Upper lobe of left lung (tissue), 4 donors: Measurements from ENCODE around the gene ITPR2.

Source experiments
- EP300 ChIP-seq, 4 donors: sonication (generic); formaldehyde crosslinking; IDR thresholded peaks; one replicate each; pipeline ENCODE4 v1.5.1; 2017; ENCODE audit warnings: antibody characterized with exemption in 4 of 4, control low read depth in 2 of 4
- POLR2A ChIP-seq, 4 donors: fragments of 450-650 bp; IDR thresholded peaks; one replicate each; pipeline ENCODE4 v1.5.1; 2016 to 2017; ENCODE audit warnings: antibody characterized with exemption in 4 of 4, mild to moderate bottlenecking in 2 of 4
- POLR2AphosphoS5 ChIP-seq, 2 donors: sonication (generic); formaldehyde crosslinking; IDR thresholded peaks; one replicate each; pipeline ENCODE4 v1.5.1; 2017; ENCODE audit warnings: antibody characterized with exemption in 2 of 2
- TF ChIP-seq, protein P1 (sequence below), 6 experiments: fragments of 450-650 bp in 4 of 6; fragments of 200-600 bp in 2 of 6; sonication (generic) in 2 of 6; IDR thresholded peaks; one replicate each; pipeline ENCODE4 v1.5.1; 2016 to 2019; ENCODE audit warnings: antibody characterized with exemption in 6 of 6

- TF ChIP-seq, protein P1, sequence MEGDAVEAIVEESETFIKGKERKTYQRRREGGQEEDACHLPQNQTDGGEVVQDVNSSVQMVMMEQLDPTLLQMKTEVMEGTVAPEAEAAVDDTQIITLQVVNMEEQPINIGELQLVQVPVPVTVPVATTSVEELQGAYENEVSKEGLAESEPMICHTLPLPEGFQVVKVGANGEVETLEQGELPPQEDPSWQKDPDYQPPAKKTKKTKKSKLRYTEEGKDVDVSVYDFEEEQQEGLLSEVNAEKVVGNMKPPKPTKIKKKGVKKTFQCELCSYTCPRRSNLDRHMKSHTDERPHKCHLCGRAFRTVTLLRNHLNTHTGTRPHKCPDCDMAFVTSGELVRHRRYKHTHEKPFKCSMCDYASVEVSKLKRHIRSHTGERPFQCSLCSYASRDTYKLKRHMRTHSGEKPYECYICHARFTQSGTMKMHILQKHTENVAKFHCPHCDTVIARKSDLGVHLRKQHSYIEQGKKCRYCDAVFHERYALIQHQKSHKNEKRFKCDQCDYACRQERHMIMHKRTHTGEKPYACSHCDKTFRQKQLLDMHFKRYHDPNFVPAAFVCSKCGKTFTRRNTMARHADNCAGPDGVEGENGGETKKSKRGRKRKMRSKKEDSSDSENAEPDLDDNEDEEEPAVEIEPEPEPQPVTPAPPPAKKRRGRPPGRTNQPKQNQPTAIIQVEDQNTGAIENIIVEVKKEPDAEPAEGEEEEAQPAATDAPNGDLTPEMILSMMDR (IDR thresholded peaks at IDR 0.05): no peak
- TF ChIP-seq POLR2A (IDR thresholded peaks at IDR 0.05) (no peak), EP300 (IDR thresholded peaks at IDR 0.05) (no peak), POLR2AphosphoS5 (IDR thresholded peaks at IDR 0.05) (no peak)
Observed at GRCh38 chr12:26661399-26661798, 171.6 kb downstream of the ITPR2 start.
